Stimulated activated CD4-positive, alpha-beta T cell treated with anti-CD3 and anti-CD28 coated beads, Interleukin-4, amount 100 ng/mL, for 1 hour (primary cell): Measurements from ENCODE around the gene GALNT13.

Experiments used
- DNase-seq: peaks from one replicate; pipeline ENCODE4 v3.0.0-alpha.2; 2020

Gene GALNT13

GRCh38 chr2:154132827-154133226 is 261.1 kb downstream of the GALNT13 start:
- no peak for DNase-seq

- no peak for DNase-seq
Observed at GRCh38 chr2:154133823-154134222, 262.1 kb downstream of the GALNT13 start.

GRCh38 chr2:154140249-154141025 is 268.7 kb downstream of the GALNT13 start:
- DNase-seq = no peak

GRCh38 chr2:154142480-154142879 is 270.8 kb downstream of the GALNT13 start:
- no peak for DNase-seq

GRCh38 chr2:154143105-154143504 is 271.4 kb downstream of the GALNT13 start:
- DNase-seq = no peak

GRCh38 chr2:154158101-154158500 is 286.4 kb downstream of the GALNT13 start:
- DNase-seq = no peak

GRCh38 chr2:154161286-154161685 is 289.6 kb downstream of the GALNT13 start:
- no peak for DNase-seq

- no peak for DNase-seq
Observed at GRCh38 chr2:154170400-154170799, 298.7 kb downstream of the GALNT13 start.

GRCh38 chr2:154173164-154173563 is 301.4 kb downstream of the GALNT13 start:
- no peak for DNase-seq

- no peak for DNase-seq
Observed at GRCh38 chr2:154173919-154174318, 302.2 kb downstream of the GALNT13 start.

GRCh38 chr2:154182008-154182407 is 310.3 kb downstream of the GALNT13 start:
- no peak for DNase-seq

- DNase-seq = no peak
Observed at GRCh38 chr2:154187948-154188347, 316.2 kb downstream of the GALNT13 start.

GRCh38 chr2:154189953-154190352 is 318.2 kb downstream of the GALNT13 start:
- no peak for DNase-seq

- no peak for DNase-seq
Observed at GRCh38 chr2:154193246-154193645, 321.5 kb downstream of the GALNT13 start.

GRCh38 chr2:154194909-154195643 is 323.4 kb downstream of the GALNT13 start:
- DNase-seq = no peak

GRCh38 chr2:154195644-154196195 is 324.0 kb downstream of the GALNT13 start:
- DNase-seq = no peak

GRCh38 chr2:154198866-154199265 is 327.1 kb downstream of the GALNT13 start:
- DNase-seq = no peak

GRCh38 chr2:154203206-154203605 is 331.5 kb downstream of the GALNT13 start:
- no peak for DNase-seq

GRCh38 chr2:154203902-154204301 is 332.2 kb downstream of the GALNT13 start:
- no peak for DNase-seq

GRCh38 chr2:154207288-154208047 is 335.7 kb downstream of the GALNT13 start:
- DNase-seq = no peak

GRCh38 chr2:154223726-154224125 is 352.0 kb downstream of the GALNT13 start:
- DNase-seq = no peak

GRCh38 chr2:154226931-154227330 is 355.2 kb downstream of the GALNT13 start:
- DNase-seq = no peak

- DNase-seq = no peak
Observed at GRCh38 chr2:154228566-154229280, 357.0 kb downstream of the GALNT13 start.
